Measurements from ENCODE around the gene MATN1.

Gene MATN1

DNA sequence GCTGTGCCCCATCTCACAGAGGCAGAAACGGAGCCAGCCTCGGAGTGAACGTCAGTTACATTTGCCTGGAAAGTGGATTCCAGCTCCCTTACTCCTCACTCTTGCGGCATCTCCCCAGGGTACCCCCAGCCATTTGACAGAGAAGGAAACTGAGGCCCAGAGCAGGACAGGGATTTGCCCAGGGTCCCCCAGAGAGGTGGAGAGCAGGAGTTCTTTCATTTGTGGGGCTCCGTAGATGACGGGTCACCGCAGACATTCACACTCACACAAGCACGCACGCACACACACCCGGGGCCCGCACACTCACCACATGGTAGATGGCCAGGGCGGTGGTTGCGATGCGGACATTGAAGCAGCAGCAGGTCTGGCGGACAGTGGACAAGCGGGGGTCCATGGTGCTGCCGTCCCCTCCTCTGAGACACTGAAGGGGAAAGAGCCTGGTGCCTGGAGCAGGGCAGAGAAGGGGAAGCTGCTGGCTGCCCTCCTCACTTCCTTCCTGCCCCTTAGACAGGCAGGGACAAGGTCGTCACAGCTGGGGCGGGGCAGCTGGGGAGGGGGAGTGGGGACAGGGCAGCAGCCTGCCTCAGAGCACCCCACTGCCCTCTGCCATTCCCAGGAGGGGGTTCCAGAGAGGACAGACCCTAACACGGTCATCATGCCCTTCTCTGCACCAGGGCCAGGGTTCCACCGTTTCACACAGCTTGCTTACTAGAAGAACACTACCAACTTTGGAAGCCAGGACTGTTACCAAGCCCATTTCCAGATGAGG lies 34.2 kb upstream of the MATN1 start, which contains the start of gene LAPTM5:
TSS of gene LAPTM5 (minus strand) at position 423 of the 769 bp plus-strand sequence. CDS start at position 394, 29 bp downstream.
- Histone ChIP-seq H3K27me3 (replicated peaks; ENCODE audit: control insufficient read depth, insufficient read depth, low read length, poor library complexity, severe bottlenecking) (no peaks in the 10 kb centered on the region), H3K4me3 (ENCODE audit: insufficient read depth, low read depth, low read length, poor library complexity, severe bottlenecking) (peak within 1 kb of the TSS; percentile 87), H3K27ac (ENCODE audit: insufficient read depth, low read length, poor library complexity, severe bottlenecking) (peak within 1 kb of the TSS; percentile 93), H3K4me1 (ENCODE audit: control insufficient read depth, insufficient read depth, low read length, poor library complexity, severe bottlenecking) (peaks cover 69% of the 10 kb centered on the region), H3K9me3 (ENCODE audit: control insufficient read depth, low read length) (no peaks in the 10 kb centered on the region), H3K36me3 (ENCODE audit: control insufficient read depth, insufficient read depth, low read length) (peaks cover under 1% of the 10 kb centered on the region)
- peak; percentile 57 to 64 (median 60) for DNase-seq

DNA sequence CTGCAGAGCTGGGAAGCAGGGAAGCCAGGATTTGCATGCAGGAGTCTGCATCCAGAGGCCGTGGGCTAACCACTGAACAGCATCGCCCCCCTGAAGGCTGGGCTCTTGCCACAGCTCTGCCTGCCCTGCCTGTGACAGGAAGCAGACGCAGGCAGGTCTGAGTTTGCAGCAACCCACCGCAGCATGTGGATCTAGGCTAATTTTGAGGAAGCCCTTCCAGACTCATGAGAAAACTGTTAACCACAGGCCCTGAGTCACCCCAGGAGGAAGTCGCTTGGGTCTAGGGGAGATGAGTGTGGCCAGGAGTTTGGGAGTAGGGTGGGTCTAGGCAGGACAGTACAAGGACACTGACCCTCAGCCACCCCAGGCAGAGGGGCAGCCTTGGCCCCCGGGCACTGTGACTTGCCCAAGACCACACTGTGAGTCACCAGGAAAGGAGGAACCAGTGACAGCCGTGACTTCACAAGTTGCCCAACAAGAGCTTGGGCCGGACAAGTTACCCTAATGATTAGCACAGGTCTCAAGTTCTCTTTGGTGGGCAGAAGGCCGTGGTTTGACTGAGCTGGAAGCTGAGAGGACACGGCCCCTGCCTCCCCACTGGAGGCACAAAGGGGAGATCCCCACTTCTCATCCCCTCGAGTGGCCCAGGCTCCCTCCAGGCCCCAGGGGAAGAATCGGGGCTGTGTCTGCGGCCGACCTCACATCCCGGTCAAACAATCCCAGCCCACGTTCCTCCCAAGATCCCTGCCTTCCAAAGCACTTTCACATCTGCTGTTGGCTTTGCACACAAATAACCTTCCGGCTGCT lies 33.4 kb upstream of the MATN1 start:
- DNase-seq, result peak; percentile 69 to 79 (median 73)
- Histone ChIP-seq H3K27ac (ENCODE audit: insufficient read depth, low read length, poor library complexity, severe bottlenecking) (peak overlapping the region; percentile 93), H3K27me3 (replicated peaks; ENCODE audit: control insufficient read depth, insufficient read depth, low read length, poor library complexity, severe bottlenecking) (no peaks in the 10 kb centered on the region), H3K36me3 (ENCODE audit: control insufficient read depth, insufficient read depth, low read length) (peaks cover 8% of the 10 kb centered on the region), H3K9me3 (ENCODE audit: control insufficient read depth, low read length) (no peaks in the 10 kb centered on the region), H3K4me1 (ENCODE audit: control insufficient read depth, insufficient read depth, low read length, poor library complexity, severe bottlenecking) (peaks cover 69% of the 10 kb centered on the region), H3K4me3 (ENCODE audit: insufficient read depth, low read depth, low read length, poor library complexity, severe bottlenecking) (peak overlapping the region; percentile 87)

DNA sequence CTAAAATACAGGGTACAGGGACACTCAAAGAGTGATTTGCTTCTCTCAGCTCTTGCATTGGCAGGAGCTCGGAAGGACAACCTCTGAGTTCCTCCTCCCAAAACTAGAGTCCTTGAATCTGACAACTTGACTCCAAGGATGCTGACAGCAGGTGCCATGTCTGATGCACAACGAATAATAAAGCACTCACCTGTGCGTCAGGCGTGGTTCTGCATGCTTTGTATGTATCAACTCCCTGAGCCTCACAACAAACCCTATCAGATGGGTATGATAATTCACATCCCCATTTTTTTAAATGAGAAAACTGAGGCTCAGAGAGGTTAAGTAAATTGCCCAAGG lies 32.8 kb upstream of the MATN1 start:
- DNase-seq, result no peak
- peak overlapping the region; percentile 87 for H3K4me3 ChIP-seq (ENCODE audit: insufficient read depth, low read depth, low read length, poor library complexity, severe bottlenecking)
- H3K9me3 ChIP-seq (ENCODE audit: control insufficient read depth, low read length), result no peaks in the 10 kb centered on the region
- peaks cover 69% of the 10 kb centered on the region for H3K4me1 ChIP-seq (ENCODE audit: control insufficient read depth, insufficient read depth, low read length, poor library complexity, severe bottlenecking)
- peaks cover 9% of the 10 kb centered on the region for H3K36me3 ChIP-seq (ENCODE audit: control insufficient read depth, insufficient read depth, low read length)
- no peaks in the 10 kb centered on the region for H3K27me3 ChIP-seq (replicated peaks; ENCODE audit: control insufficient read depth, insufficient read depth, low read length, poor library complexity, severe bottlenecking)
- peak overlapping the region; percentile 93 for H3K27ac ChIP-seq (ENCODE audit: insufficient read depth, low read length, poor library complexity, severe bottlenecking)

DNA sequence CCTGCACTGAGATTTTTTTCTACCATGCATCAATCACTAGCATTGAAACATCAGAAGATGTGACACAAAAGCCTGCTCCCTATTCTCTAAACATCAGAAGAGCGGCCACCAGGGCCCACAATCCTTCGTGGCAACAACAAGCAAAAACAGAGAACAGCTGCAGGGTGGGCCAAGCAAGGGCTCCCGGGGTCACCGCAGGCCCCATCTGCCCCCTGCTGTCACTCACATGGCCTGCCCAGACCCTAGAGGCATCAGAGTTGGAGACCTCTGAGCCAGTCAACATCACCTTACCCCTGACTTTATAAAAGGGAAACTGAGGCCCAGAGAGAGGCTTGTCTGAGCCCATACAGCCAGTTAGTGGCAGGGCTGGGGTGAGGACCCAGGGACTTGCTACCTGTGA lies 32.4 kb upstream of the MATN1 start:
- no peaks in the 10 kb centered on the region for H3K27me3 ChIP-seq (replicated peaks; ENCODE audit: control insufficient read depth, insufficient read depth, low read length, poor library complexity, severe bottlenecking)
- no peaks in the 10 kb centered on the region for H3K9me3 ChIP-seq (ENCODE audit: control insufficient read depth, low read length)
- H3K27ac ChIP-seq (ENCODE audit: insufficient read depth, low read length, poor library complexity, severe bottlenecking), result peak overlapping the region; percentile 93
- peak overlapping the region; percentile 87 for H3K4me3 ChIP-seq (ENCODE audit: insufficient read depth, low read depth, low read length, poor library complexity, severe bottlenecking)
- no peak for DNase-seq
- H3K36me3 ChIP-seq (ENCODE audit: control insufficient read depth, insufficient read depth, low read length), result peaks cover 9% of the 10 kb centered on the region
- H3K4me1 ChIP-seq (ENCODE audit: control insufficient read depth, insufficient read depth, low read length, poor library complexity, severe bottlenecking), result peaks cover 69% of the 10 kb centered on the region

DNA sequence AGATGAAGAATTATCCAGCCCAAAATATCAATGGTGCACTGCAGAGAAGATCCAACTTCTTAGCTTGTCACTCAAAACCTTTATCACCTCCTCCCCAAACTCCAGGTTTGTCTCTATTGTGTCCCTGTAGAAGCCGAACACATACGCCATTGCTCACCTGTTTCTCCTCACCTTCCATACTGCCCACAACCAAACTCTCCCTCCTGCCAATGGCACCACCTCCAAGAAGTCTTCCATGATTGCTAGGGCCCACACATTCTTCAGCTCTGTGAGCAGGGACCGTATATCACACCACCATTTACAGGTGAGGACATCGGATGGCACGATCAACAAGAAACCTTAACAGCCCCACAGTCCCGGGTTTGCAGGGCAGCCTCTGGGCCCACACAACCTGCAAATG lies 31.9 kb upstream of the MATN1 start:
- Histone ChIP-seq H3K4me3 (ENCODE audit: insufficient read depth, low read depth, low read length, poor library complexity, severe bottlenecking) (peak overlapping the region; percentile 87), H3K27ac (ENCODE audit: insufficient read depth, low read length, poor library complexity, severe bottlenecking) (peak overlapping the region; percentile 93)

DNA sequence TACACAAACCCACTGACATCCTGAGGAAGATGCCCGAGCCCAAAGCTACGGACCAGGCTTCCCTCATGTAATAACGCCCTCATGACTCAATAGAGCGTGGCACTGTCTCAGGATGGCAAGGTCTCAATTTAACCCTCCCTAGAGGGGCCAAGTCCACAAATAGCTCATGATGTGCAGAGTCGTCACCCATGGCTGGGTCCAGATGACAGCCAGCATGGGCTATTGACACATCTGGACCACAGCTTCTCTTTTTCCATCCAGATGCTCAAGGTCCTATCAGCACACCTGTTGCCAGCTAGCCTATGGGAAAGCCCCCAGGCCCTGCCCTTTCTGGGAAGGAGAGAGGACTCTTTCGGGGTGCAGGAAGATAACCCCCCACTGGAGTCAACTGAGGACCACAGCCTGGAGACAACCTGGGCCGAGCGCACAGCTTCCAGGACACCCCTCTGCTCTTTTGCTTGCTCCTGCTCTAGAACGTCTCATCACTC lies 31.3 kb upstream of the MATN1 start:
- Histone ChIP-seq H3K4me1 (ENCODE audit: control insufficient read depth, insufficient read depth, low read length, poor library complexity, severe bottlenecking) (peaks cover 69% of the 10 kb centered on the region), H3K9me3 (ENCODE audit: control insufficient read depth, low read length) (no peaks in the 10 kb centered on the region), H3K27ac (ENCODE audit: insufficient read depth, low read length, poor library complexity, severe bottlenecking) (peak overlapping the region; percentile 93), H3K27me3 (replicated peaks; ENCODE audit: control insufficient read depth, insufficient read depth, low read length, poor library complexity, severe bottlenecking) (no peaks in the 10 kb centered on the region), H3K36me3 (ENCODE audit: control insufficient read depth, insufficient read depth, low read length) (peaks cover 9% of the 10 kb centered on the region), H3K4me3 (ENCODE audit: insufficient read depth, low read depth, low read length, poor library complexity, severe bottlenecking) (peak overlapping the region; percentile 87)
- peak in 1 of 3 donors; percentile 25 for DNase-seq

More for the DNA sequence above, 31.9 kb upstream of the MATN1 start:
- no peaks in the 10 kb centered on the region for H3K9me3 ChIP-seq (ENCODE audit: control insufficient read depth, low read length)
- peaks cover 9% of the 10 kb centered on the region for H3K36me3 ChIP-seq (ENCODE audit: control insufficient read depth, insufficient read depth, low read length)
- no peak for DNase-seq
- no peaks in the 10 kb centered on the region for H3K27me3 ChIP-seq (replicated peaks; ENCODE audit: control insufficient read depth, insufficient read depth, low read length, poor library complexity, severe bottlenecking)
- H3K4me1 ChIP-seq (ENCODE audit: control insufficient read depth, insufficient read depth, low read length, poor library complexity, severe bottlenecking), result peaks cover 69% of the 10 kb centered on the region

DNA sequence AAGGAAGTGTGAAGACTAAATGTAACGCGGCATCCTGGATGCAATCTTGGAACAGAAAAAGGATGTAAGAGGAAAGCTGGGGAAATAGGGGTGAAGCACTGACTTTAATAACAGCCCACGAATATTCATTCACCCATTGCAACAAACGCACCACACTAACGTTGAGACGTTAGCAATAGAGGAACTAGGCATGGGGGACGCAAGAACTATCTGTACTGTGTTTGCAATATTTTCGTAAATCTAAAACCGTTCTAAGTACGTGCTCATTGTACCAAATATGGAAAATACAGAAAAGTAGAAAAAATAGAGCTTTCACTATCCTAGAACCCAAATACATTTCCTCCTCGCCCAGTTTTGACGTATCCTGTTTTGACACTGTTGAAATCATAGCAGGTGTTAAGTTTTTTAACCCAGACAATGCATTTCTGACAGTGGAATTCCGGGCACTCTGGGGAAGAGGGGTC lies 30.3 kb upstream of the MATN1 start:
- Histone ChIP-seq H3K27me3 (replicated peaks; ENCODE audit: control insufficient read depth, insufficient read depth, low read length, poor library complexity, severe bottlenecking) (no peaks in the 10 kb centered on the region), H3K9me3 (ENCODE audit: control insufficient read depth, low read length) (no peaks in the 10 kb centered on the region), H3K36me3 (ENCODE audit: control insufficient read depth, insufficient read depth, low read length) (peaks cover 9% of the 10 kb centered on the region), H3K4me1 (ENCODE audit: control insufficient read depth, insufficient read depth, low read length, poor library complexity, severe bottlenecking) (peaks cover 69% of the 10 kb centered on the region), H3K4me3 (ENCODE audit: insufficient read depth, low read depth, low read length, poor library complexity, severe bottlenecking) (peak overlapping the region; percentile 41), H3K27ac (ENCODE audit: insufficient read depth, low read length, poor library complexity, severe bottlenecking) (peak overlapping the region; percentile 93)
- no peak for DNase-seq

DNA sequence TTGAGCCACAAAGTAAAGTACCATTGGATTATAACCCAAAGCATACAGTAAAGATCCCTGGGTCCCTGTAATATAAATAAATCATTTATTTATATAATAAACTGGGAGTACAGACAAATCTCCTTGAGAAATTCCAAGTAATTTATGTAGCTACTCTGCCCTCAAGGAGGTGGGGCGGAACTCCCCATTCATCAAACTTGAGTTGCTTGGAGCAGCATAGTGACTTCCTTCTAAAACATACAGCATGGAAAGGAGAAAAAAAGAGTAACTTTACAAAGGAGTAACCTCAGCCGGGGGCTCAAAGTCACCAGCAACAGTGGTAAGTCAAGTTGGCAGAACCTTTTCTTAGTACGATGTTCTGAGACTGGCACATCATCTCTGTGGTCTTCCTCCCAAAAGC lies 29.7 kb upstream of the MATN1 start:
- Histone ChIP-seq H3K27ac (ENCODE audit: insufficient read depth, low read length, poor library complexity, severe bottlenecking) (peak overlapping the region; percentile 93), H3K9me3 (ENCODE audit: control insufficient read depth, low read length) (no peaks in the 10 kb centered on the region), H3K4me3 (ENCODE audit: insufficient read depth, low read depth, low read length, poor library complexity, severe bottlenecking) (peak overlapping the region; percentile 41), H3K36me3 (ENCODE audit: control insufficient read depth, insufficient read depth, low read length) (peaks cover 9% of the 10 kb centered on the region), H3K4me1 (ENCODE audit: control insufficient read depth, insufficient read depth, low read length, poor library complexity, severe bottlenecking) (peaks cover 69% of the 10 kb centered on the region), H3K27me3 (replicated peaks; ENCODE audit: control insufficient read depth, insufficient read depth, low read length, poor library complexity, severe bottlenecking) (no peaks in the 10 kb centered on the region)
- DNase-seq, result no peak

DNA sequence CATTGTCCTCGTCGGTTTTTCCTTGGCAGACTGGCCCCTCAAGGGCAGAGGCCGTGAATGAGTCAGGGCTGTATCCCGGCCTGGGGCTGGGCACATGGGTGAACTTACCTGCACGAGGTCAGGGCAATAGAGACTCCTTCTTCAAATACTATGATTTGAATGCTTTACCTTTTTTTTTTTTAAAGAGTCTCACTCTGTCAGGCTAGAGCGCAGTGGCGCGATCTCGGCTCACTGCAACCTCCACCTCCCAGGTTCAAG lies 29.2 kb upstream of the MATN1 start:
- Histone ChIP-seq H3K36me3 (ENCODE audit: control insufficient read depth, insufficient read depth, low read length) (peaks cover 9% of the 10 kb centered on the region), H3K4me1 (ENCODE audit: control insufficient read depth, insufficient read depth, low read length, poor library complexity, severe bottlenecking) (peaks cover 69% of the 10 kb centered on the region), H3K27me3 (replicated peaks; ENCODE audit: control insufficient read depth, insufficient read depth, low read length, poor library complexity, severe bottlenecking) (no peaks in the 10 kb centered on the region), H3K4me3 (ENCODE audit: insufficient read depth, low read depth, low read length, poor library complexity, severe bottlenecking) (peak overlapping the region; percentile 41), H3K9me3 (ENCODE audit: control insufficient read depth, low read length) (no peaks in the 10 kb centered on the region), H3K27ac (ENCODE audit: insufficient read depth, low read length, poor library complexity, severe bottlenecking) (peak overlapping the region; percentile 93)
- no peak for DNase-seq
